Measurements from ENCODE around the gene HYOU1. TPM values are rescaled to one million over a fixed set of nuclear protein-coding genes. Genes with fewer than 3 reads are reported as not detected.

HYOU1 gene
- total and polyA plus RNA-seq, 2 experiments from 2014 or later = 48.2 to 229 TPM

DNA sequence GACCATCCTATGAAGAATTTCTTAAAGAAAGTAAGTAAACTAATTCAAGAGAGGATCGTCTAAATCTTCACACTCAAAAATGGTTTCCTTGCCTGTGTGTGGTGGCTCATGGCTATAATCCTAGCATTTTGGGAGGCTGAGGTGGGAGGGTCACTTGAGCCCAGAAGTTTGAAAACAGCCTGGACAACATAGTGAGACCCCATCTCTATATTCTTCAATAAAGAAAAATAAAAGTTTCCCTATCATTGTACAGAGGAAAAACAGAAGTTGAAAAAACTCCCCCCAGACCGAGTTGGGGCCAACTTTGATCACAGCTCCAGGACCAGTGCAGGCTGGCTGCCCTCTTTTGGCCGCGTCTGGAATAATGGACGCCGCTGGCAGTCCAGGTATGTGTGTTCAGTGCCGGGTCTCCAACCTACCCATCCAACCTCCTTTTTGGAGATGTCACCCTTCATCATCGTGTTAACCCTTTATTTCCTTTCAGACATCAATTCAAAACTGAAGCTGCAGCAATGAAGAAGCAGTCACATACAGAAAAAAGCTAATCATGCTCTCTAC is 41.9 kb downstream of the HYOU1 start:
- Mint-ChIP-seq H3K4me1 (peaks cover 6% of the 10 kb centered on the region), H3K27me3 (ENCODE audit: insufficient read depth, low read depth, poor library complexity) (peaks cover 6% of the 10 kb centered on the region), H3K9me3 (peaks cover 3% of the 10 kb centered on the region; the same call in 1 of the 3 replicates), H3K36me3 (ENCODE audit: low read depth) (peaks cover 75% of the 10 kb centered on the region), H3K4me3 (peak overlapping the region; percentile 39; the same call in 2 of the 3 replicates), H3K27ac (peak overlapping the region; percentile 76)
- DNase-seq (ENCODE audit: low spot score) = no peak
- Histone ChIP-seq H3K79me2 (replicated peaks; ENCODE audit: insufficient read depth) (peaks cover 41% of the 10 kb centered on the region), H3K9me2 (ENCODE audit: insufficient read depth) (no peaks in the 10 kb centered on the region), H3K4me2 (no peak overlapping the region), H3K36me3 (ENCODE audit: insufficient read depth) (peaks cover 44% of the 10 kb centered on the region), H4K20me1 (replicated peaks; ENCODE audit: insufficient read depth) (peaks cover 28% of the 10 kb centered on the region), H3F3A (replicated peaks; ENCODE audit: low read depth) (peaks cover 60% of the 10 kb centered on the region), H3K4me3 (no peak overlapping the region), H2AFZ (no peak overlapping the region), H3K27ac (ENCODE audit: low read depth) (peak overlapping the region; percentile 87), H3K27me3 (ENCODE audit: insufficient read depth) (no peaks in the 10 kb centered on the region), H3K4me1 (ENCODE audit: insufficient read depth) (peaks cover 19% of the 10 kb centered on the region; the same call in 1 of the 2 replicates)
- TF ChIP-seq ZNF114 (CRISPR knock-in tag; IDR thresholded peaks at IDR 0.05) = no peak
- TF ChIP-seq EZH2 (IDR thresholded peaks at IDR 0.05; ENCODE audit: low read depth, unreplicated experiment) = no peak
- TF ChIP-seq, protein P1, sequence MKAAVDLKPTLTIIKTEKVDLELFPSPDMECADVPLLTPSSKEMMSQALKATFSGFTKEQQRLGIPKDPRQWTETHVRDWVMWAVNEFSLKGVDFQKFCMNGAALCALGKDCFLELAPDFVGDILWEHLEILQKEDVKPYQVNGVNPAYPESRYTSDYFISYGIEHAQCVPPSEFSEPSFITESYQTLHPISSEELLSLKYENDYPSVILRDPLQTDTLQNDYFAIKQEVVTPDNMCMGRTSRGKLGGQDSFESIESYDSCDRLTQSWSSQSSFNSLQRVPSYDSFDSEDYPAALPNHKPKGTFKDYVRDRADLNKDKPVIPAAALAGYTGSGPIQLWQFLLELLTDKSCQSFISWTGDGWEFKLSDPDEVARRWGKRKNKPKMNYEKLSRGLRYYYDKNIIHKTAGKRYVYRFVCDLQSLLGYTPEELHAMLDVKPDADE (IDR thresholded peaks at IDR 0.05) = no peak
- no peak for TF ChIP-seq EZH2phosphoT487 (IDR thresholded peaks at IDR 0.05; ENCODE audit: unreplicated experiment)
- TF ChIP-seq, protein P2, sequence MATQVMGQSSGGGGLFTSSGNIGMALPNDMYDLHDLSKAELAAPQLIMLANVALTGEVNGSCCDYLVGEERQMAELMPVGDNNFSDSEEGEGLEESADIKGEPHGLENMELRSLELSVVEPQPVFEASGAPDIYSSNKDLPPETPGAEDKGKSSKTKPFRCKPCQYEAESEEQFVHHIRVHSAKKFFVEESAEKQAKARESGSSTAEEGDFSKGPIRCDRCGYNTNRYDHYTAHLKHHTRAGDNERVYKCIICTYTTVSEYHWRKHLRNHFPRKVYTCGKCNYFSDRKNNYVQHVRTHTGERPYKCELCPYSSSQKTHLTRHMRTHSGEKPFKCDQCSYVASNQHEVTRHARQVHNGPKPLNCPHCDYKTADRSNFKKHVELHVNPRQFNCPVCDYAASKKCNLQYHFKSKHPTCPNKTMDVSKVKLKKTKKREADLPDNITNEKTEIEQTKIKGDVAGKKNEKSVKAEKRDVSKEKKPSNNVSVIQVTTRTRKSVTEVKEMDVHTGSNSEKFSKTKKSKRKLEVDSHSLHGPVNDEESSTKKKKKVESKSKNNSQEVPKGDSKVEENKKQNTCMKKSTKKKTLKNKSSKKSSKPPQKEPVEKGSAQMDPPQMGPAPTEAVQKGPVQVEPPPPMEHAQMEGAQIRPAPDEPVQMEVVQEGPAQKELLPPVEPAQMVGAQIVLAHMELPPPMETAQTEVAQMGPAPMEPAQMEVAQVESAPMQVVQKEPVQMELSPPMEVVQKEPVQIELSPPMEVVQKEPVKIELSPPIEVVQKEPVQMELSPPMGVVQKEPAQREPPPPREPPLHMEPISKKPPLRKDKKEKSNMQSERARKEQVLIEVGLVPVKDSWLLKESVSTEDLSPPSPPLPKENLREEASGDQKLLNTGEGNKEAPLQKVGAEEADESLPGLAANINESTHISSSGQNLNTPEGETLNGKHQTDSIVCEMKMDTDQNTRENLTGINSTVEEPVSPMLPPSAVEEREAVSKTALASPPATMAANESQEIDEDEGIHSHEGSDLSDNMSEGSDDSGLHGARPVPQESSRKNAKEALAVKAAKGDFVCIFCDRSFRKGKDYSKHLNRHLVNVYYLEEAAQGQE (IDR thresholded peaks at IDR 0.05; ENCODE audit: unreplicated experiment) = no peak
- TF ChIP-seq, protein P3, sequence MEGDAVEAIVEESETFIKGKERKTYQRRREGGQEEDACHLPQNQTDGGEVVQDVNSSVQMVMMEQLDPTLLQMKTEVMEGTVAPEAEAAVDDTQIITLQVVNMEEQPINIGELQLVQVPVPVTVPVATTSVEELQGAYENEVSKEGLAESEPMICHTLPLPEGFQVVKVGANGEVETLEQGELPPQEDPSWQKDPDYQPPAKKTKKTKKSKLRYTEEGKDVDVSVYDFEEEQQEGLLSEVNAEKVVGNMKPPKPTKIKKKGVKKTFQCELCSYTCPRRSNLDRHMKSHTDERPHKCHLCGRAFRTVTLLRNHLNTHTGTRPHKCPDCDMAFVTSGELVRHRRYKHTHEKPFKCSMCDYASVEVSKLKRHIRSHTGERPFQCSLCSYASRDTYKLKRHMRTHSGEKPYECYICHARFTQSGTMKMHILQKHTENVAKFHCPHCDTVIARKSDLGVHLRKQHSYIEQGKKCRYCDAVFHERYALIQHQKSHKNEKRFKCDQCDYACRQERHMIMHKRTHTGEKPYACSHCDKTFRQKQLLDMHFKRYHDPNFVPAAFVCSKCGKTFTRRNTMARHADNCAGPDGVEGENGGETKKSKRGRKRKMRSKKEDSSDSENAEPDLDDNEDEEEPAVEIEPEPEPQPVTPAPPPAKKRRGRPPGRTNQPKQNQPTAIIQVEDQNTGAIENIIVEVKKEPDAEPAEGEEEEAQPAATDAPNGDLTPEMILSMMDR (conservative IDR thresholded peaks at IDR 0.05; ENCODE audit: low read depth in 2 of 2) = peak; percentile 18 to 25; a peak in 1 of 4 replicates
- no peak for TF ChIP-seq STAT1 (IDR thresholded peaks at IDR 0.05; ENCODE audit: unreplicated experiment)
- TF ChIP-seq JUNB (IDR thresholded peaks at IDR 0.05; ENCODE audit: unreplicated experiment) = no peak
- peak; percentile 47; the same call in 1 of the 2 replicates for TF ChIP-seq POLR2AphosphoS5 (IDR thresholded peaks at IDR 0.05; ENCODE audit: low read depth)
- TF ChIP-seq ZNF331 (CRISPR knock-in tag; IDR thresholded peaks at IDR 0.05; ENCODE audit: low read depth) = no peak
- no peak for TF ChIP-seq NANOG (IDR thresholded peaks at IDR 0.05; ENCODE audit: borderline replicate concordance)
- no peak for TF ChIP-seq CREB1 (CRISPR knock-in tag; IDR thresholded peaks at IDR 0.05; ENCODE audit: low read depth)
- ATAC-seq = no peak
